Fibroblast of pulmonary artery (primary cell): ENCODE data around the gene ZC3H7B.
A peak's percentile ranks its signal among the peaks of the same experiment; 100 is the strongest.

ENCODE experiments used
- DNase-seq: peaks from one replicate; pipeline ENCODE4 v3.0.0-alpha.2; 2010; ENCODE audit warnings: low read depth
- H3K4me3 ChIP-seq: replicated peaks from 2 replicates; pipeline ENCODE4 v1.5.1; 2011; ENCODE audit warnings: low read depth, mild to moderate bottlenecking, control low read depth, low read length, moderate library complexity
- CTCF ChIP-seq: IDR thresholded peaks from 2 replicates; pipeline ENCODE4 v1.5.1; 2011; ENCODE audit warnings: mild to moderate bottlenecking, control low read depth, low read length, inconsistent platforms; ENCODE audit errors: missing control alignments

ZC3H7B gene

GRCh38 chr22:41380993-41381328, 79.6 kb downstream of the ZC3H7B start:
- peak overlapping the region; percentile 65 for H3K4me3 ChIP-seq
- TF ChIP-seq CTCF: no peak
- DNase-seq: peak; percentile 93

GRCh38 chr22:41381329-41382097, 80.2 kb downstream of the ZC3H7B start, which contains the start of gene TEF:
TSS of gene TEF (plus strand) at chr22:41381942. CDS start at chr22:41382045, 103 bp downstream.
- no peak for TF ChIP-seq CTCF
- H3K4me3 ChIP-seq: peak within 1 kb of the TSS; percentile 65
- DNase-seq: peak; percentile 99

GRCh38 chr22:41382098-41382578, 80.8 kb downstream of the ZC3H7B start:
- peak overlapping the region; percentile 65 for H3K4me3 ChIP-seq
- TF ChIP-seq CTCF: no peak
- peak; percentile 41 for DNase-seq

- H3K4me3 ChIP-seq: peak overlapping the region; percentile 65
- no peak for TF ChIP-seq CTCF
- DNase-seq: no peak
These were observed 81.3 kb downstream of the ZC3H7B start for GRCh38 chr22:41382610-41383009.

- no peak overlapping the region for H3K4me3 ChIP-seq
- TF ChIP-seq CTCF: no peak
- no peak for DNase-seq
These were observed 81.8 kb downstream of the ZC3H7B start for GRCh38 chr22:41383085-41383484.

- DNase-seq: no peak
- TF ChIP-seq CTCF: no peak
- no peak overlapping the region for H3K4me3 ChIP-seq
These were observed 82.8 kb downstream of the ZC3H7B start for GRCh38 chr22:41384128-41384527.

- no peak for TF ChIP-seq CTCF
- DNase-seq: no peak
- no peak overlapping the region for H3K4me3 ChIP-seq
These were observed 86.0 kb downstream of the ZC3H7B start for GRCh38 chr22:41387341-41387740.
